Measurements from ENCODE around the gene PCBD1. TPM values are rescaled to one million over a fixed set of nuclear protein-coding genes. Genes with fewer than 3 reads are reported as not detected.

The PCBD1 gene
- total RNA-seq, 2 experiments from 2014 or later: 4.7 to 4.8 TPM

DNA sequence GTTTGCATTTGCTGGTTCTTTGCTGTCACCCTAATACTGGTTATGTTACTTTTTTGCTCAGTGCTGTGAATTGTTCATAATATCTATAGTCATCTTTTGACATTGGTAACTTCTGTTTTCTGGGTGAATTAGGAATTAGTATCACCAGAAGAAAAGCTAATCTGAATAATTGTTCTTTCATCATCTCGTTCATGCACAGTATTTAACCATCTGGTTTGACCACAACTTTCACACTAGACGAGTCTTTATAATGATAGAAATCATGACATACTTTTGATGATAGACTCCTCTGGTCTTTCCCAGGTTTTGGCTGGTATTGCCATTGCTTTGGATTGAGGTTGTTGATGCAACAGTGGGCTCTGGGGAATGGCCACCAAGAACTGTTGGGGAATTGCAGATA, 47.5 kb downstream of the PCBD1 start:
- Mint-ChIP-seq H3K4me1 (ENCODE audit: low read depth) (peaks cover 15% of the 10 kb centered on the region), H3K9me3 (no peaks in the 10 kb centered on the region), H3K36me3 (ENCODE audit: low read depth) (peaks cover 84% of the 10 kb centered on the region), H3K27me3 (no peaks in the 10 kb centered on the region), H3K27ac (no peak overlapping the region), H3K4me3 (no peak overlapping the region)
- H3K27me3 ChIP-seq (ENCODE audit: control insufficient read depth in 1 of 2, insufficient read depth in 2 of 2, low read length in 2 of 2): no peaks in the 10 kb centered on the region
- no peak for ATAC-seq (ENCODE audit: poor library complexity)
- TF ChIP-seq, protein P1, sequence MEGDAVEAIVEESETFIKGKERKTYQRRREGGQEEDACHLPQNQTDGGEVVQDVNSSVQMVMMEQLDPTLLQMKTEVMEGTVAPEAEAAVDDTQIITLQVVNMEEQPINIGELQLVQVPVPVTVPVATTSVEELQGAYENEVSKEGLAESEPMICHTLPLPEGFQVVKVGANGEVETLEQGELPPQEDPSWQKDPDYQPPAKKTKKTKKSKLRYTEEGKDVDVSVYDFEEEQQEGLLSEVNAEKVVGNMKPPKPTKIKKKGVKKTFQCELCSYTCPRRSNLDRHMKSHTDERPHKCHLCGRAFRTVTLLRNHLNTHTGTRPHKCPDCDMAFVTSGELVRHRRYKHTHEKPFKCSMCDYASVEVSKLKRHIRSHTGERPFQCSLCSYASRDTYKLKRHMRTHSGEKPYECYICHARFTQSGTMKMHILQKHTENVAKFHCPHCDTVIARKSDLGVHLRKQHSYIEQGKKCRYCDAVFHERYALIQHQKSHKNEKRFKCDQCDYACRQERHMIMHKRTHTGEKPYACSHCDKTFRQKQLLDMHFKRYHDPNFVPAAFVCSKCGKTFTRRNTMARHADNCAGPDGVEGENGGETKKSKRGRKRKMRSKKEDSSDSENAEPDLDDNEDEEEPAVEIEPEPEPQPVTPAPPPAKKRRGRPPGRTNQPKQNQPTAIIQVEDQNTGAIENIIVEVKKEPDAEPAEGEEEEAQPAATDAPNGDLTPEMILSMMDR (IDR thresholded peaks at IDR 0.05): no peak
- intact Hi-C loops (cut with DNase I, micrococcal nuclease): no loop called here
- H3K4me1 ChIP-seq (ENCODE audit: insufficient read depth, low read length): no peaks in the 10 kb centered on the region
- H3K27ac ChIP-seq (ENCODE audit: low read depth in 1 of 2, low read length in 2 of 2): no peak overlapping the region
- POLR2A ChIA-PET: no interaction called here
- H3K36me3 ChIP-seq (ENCODE audit: insufficient read depth, low read length): peaks cover 16% of the 10 kb centered on the region
- H3K4me3 ChIP-seq (ENCODE audit: low read length): no peak overlapping the region
- DNase-seq: no peak
- CTCF ChIA-PET: interaction anchor here (1.0 kb wide), 1 partner anchor 19 kb away, joined by 3 read pairs; no protein-coding TSS in a partner anchor
- peaks cover 0 to 5% of the 10 kb centered on the region in 2 experiments for H3K9me3 ChIP-seq (ENCODE audit: control insufficient read depth in 1 of 2, insufficient read depth in 1 of 2, low read length in 2 of 2)

DNA sequence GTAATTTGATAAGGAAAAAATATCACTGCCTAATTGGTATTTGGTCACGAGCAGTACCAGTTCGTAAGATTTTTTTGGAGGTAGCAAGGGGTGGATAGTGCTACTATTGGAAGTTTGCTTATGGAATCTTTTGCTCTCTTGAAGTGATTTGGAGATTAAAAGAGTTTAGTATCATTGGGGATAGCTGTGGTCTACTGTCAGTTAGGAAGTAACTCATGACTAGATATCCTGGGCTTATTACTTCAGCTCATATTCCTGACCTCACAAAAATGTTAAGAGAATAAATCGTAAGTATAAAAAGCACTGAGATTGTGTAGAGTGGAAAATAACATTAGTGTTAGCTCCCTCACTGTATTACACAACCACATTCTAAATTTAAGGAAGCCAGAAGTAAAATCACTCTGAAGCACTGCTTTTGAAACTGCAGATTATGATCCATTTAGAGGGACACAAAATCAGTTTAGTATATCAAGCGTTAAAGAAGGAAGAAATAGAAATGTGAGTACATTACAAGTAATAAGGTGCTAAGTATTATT, 50.0 kb downstream of the PCBD1 start:
- ChIA-PET POLR2A (no interaction called here), CTCF (no interaction called here)
- Mint-ChIP-seq H3K36me3 (ENCODE audit: low read depth) (peaks cover 79% of the 10 kb centered on the region), H3K4me1 (ENCODE audit: low read depth) (peaks cover 19% of the 10 kb centered on the region), H3K9me3 (no peaks in the 10 kb centered on the region), H3K4me3 (no peak overlapping the region), H3K27ac (no peak overlapping the region), H3K27me3 (no peaks in the 10 kb centered on the region)
- intact Hi-C loops (cut with DNase I, micrococcal nuclease): no loop called here
- DNase-seq (no peak), ATAC-seq (ENCODE audit: poor library complexity) (no peak)
- H3K4me1 ChIP-seq (ENCODE audit: insufficient read depth, low read length): no peaks in the 10 kb centered on the region
- H3K27me3 ChIP-seq (ENCODE audit: control insufficient read depth in 1 of 2, insufficient read depth in 2 of 2, low read length in 2 of 2): no peaks in the 10 kb centered on the region
- H3K27ac ChIP-seq (ENCODE audit: low read depth in 1 of 2, low read length in 2 of 2): no peak overlapping the region
- TF ChIP-seq, protein P1 (IDR thresholded peaks at IDR 0.05): no peak
- no peak overlapping the region for H3K4me3 ChIP-seq (ENCODE audit: low read length)
- H3K36me3 ChIP-seq (ENCODE audit: insufficient read depth, low read length): peaks cover 8% of the 10 kb centered on the region
- H3K9me3 ChIP-seq (ENCODE audit: control insufficient read depth in 1 of 2, insufficient read depth in 1 of 2, low read length in 2 of 2): peaks cover 0 to 5% of the 10 kb centered on the region in 2 experiments

DNA sequence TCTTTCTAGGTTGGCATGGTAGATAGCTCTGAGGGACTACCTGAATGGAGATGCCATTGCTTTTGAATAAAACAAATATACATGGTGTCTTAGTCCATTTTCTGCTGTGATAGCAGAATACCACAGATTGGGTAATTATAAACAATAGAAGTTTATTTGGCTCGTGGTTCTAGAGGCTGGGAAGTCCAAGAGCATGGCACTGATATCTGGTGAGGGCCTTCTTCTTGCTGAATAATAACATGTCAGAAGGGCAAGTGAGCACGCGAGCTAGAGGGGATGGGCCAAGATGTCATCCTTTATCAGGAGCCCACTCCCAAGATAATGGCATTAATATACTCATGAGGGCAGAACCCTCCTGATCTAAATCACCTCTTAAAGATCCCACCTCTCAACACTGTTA, 50.7 kb downstream of the PCBD1 start:
- Mint-ChIP-seq H3K9me3 (no peaks in the 10 kb centered on the region), H3K36me3 (ENCODE audit: low read depth) (peaks cover 76% of the 10 kb centered on the region), H3K27ac (no peak overlapping the region), H3K27me3 (no peaks in the 10 kb centered on the region), H3K4me3 (no peak overlapping the region), H3K4me1 (ENCODE audit: low read depth) (peaks cover 21% of the 10 kb centered on the region)
- peaks cover 7% of the 10 kb centered on the region for H3K36me3 ChIP-seq (ENCODE audit: insufficient read depth, low read length)
- ChIA-PET CTCF (no interaction called here), POLR2A (no interaction called here)
- TF ChIP-seq, protein P1 (IDR thresholded peaks at IDR 0.05): no peak
- no peak overlapping the region for H3K27ac ChIP-seq (ENCODE audit: low read depth in 1 of 2, low read length in 2 of 2)
- ATAC-seq (ENCODE audit: poor library complexity) (no peak), DNase-seq (no peak)
- no peaks in the 10 kb centered on the region for H3K27me3 ChIP-seq (ENCODE audit: control insufficient read depth in 1 of 2, insufficient read depth in 2 of 2, low read length in 2 of 2)
- H3K4me1 ChIP-seq (ENCODE audit: insufficient read depth, low read length): no peaks in the 10 kb centered on the region
- H3K4me3 ChIP-seq (ENCODE audit: low read length): no peak overlapping the region
- peaks cover 0 to 5% of the 10 kb centered on the region in 2 experiments for H3K9me3 ChIP-seq (ENCODE audit: control insufficient read depth in 1 of 2, insufficient read depth in 1 of 2, low read length in 2 of 2)
- intact Hi-C loops (cut with DNase I, micrococcal nuclease): no loop called here

Data from CD4-positive, alpha-beta T cell (primary cell).